ENCODE data around the gene ACOT13.
"Not testable (repeated sequence)": the region's sequence is repeated elsewhere in the genome, so short reads cannot be mapped to it uniquely, and the experiment has no call there.

DNA sequence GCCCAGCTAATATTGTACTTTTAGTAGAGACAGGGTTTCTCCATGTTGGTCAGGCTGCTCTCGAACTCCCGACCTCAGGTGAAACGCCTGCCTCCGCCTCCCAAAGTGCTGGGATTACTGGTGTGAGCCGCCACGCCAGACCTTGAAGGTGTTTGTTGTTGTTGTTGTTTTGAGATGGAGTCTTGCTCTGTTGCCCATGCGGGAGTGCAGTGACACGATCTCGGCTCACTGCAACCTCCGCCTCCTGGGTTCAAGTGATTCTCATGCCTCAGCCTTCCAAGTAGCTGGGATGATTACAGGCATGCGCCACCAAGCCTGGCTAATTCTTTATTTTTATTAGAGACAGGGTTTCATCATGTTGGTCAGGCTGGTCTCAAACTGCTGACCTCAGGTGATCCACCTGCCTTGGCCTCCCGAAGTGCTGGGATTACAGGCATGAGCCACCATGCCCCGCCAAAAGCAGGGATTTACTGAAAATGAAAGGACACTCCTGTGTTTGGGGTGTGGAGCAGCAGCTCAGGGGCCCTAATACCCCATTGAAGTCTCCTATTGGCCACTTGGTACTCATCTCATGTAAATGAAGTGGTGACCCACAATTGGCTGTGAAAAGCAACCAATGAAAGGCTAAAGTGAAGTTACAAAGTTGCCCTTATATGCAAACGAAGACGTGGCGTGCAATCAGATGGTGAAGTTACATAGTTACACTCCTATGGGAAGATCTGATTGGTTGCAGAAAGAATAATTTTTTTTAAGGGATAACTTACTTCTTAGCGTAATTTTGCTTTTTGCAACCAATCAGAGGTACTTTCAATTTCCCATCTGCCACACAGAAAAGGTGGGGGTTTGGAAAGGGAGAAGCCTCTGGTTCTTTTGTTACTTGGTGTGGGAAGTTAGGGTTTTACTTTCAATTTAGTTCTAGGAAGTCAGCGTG is 1.5 kb downstream of the ACOT13 start:
- not testable (repeated sequence) for TF ChIP-seq CTCF (IDR thresholded peaks at IDR 0.05); ZFX (IDR thresholded peaks at IDR 0.05; ENCODE audit: borderline replicate concordance)

Measured in 22Rv1 (cell line).